Glomerular visceral epithelial cell (primary cell): ENCODE results near the gene FXYD5.

Experiments used
- DNase-seq: peaks from one replicate; pipeline ENCODE4 v3.0.0-alpha.2; 2016; ENCODE audit errors: extremely low spot score

FXYD5 gene

GRCh38 chr19:35154525-35155406 lies at the start of gene FXYD5:
FXYD5 (plus strand) TSS chr19:35154735; CDS start chr19:35155551, 816 bp downstream.
- peak; percentile 74 for DNase-seq

GRCh38 chr19:35105047-35105410 lies 49.5 kb upstream of the FXYD5 start:
- DNase-seq, result no peak

- DNase-seq, result no peak
Measured at GRCh38 chr19:35105411-35106290, 48.9 kb upstream of the FXYD5 start.

- no peak for DNase-seq
Measured at GRCh38 chr19:35106291-35106583, 48.3 kb upstream of the FXYD5 start.

GRCh38 chr19:35106898-35107541 lies 47.5 kb upstream of the FXYD5 start:
- no peak for DNase-seq

GRCh38 chr19:35107545-35107944 lies 47.0 kb upstream of the FXYD5 start:
- no peak for DNase-seq

GRCh38 chr19:35108730-35109129 lies 45.8 kb upstream of the FXYD5 start:
- DNase-seq, result no peak

- no peak for DNase-seq
Measured at GRCh38 chr19:35109395-35110112, 45.0 kb upstream of the FXYD5 start.

- DNase-seq, result no peak
Measured at GRCh38 chr19:35110974-35111373, 43.6 kb upstream of the FXYD5 start.

GRCh38 chr19:35112995-35113688 lies 41.4 kb upstream of the FXYD5 start:
- no peak for DNase-seq

- peak; percentile 61 for DNase-seq
Measured at GRCh38 chr19:35114353-35115176, 40.0 kb upstream of the FXYD5 start.

GRCh38 chr19:35115177-35115951 lies 39.2 kb upstream of the FXYD5 start, which contains the start of gene FXYD3:
FXYD3 (plus strand) TSS chr19:35115823; CDS start chr19:35119377, 3,554 bp downstream.
- no peak for DNase-seq

GRCh38 chr19:35116072-35116801 lies 38.3 kb upstream of the FXYD5 start:
- no peak for DNase-seq

GRCh38 chr19:35117116-35117515 lies 37.4 kb upstream of the FXYD5 start:
- no peak for DNase-seq

GRCh38 chr19:35117799-35118198 lies 36.7 kb upstream of the FXYD5 start:
- DNase-seq, result no peak

GRCh38 chr19:35118268-35119020 lies 36.1 kb upstream of the FXYD5 start:
- DNase-seq, result no peak

- no peak for DNase-seq
Measured at GRCh38 chr19:35119091-35119490, 35.4 kb upstream of the FXYD5 start.

GRCh38 chr19:35119578-35120155 lies 34.9 kb upstream of the FXYD5 start:
- DNase-seq, result no peak
